ENCODE measurements around the gene RAB40C.

RAB40C gene, protein sequence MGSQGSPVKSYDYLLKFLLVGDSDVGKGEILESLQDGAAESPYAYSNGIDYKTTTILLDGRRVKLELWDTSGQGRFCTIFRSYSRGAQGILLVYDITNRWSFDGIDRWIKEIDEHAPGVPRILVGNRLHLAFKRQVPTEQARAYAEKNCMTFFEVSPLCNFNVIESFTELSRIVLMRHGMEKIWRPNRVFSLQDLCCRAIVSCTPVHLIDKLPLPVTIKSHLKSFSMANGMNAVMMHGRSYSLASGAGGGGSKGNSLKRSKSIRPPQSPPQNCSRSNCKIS

DNA sequence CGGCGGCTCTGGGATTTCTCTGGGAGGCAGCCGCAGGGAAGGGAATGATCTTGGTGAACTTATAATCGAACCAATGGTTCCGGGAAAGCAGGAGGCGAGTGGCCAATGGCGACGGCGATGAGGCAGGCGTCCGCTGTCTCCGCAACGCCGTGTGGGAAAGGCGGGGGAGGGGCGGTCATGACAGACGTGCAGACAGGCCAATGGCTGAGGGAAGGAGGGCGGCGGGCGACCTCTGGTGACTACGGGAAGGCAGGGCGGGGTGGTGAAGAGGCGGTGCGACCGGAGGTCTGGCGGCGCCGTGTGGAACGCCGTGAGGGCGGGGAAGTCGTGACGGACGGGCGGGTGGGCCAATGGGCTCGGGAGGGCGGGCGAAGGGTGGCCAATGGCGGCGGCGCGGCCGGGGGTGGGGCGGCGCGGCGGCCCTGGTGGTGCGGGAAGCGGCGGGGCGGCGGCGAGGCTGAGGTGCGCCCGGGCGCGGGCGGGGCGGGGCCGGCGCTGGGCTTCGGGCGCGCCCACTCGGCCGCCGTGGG is at the start of gene RAB40C:
Gene RAB40C (plus strand): TSS at position 409 of the 530 bp plus-strand sequence. CDS start 226 bp downstream, outside the sequence.
- peak; percentile 87 for DNase-seq (ENCODE audit: low read depth)

DNA sequence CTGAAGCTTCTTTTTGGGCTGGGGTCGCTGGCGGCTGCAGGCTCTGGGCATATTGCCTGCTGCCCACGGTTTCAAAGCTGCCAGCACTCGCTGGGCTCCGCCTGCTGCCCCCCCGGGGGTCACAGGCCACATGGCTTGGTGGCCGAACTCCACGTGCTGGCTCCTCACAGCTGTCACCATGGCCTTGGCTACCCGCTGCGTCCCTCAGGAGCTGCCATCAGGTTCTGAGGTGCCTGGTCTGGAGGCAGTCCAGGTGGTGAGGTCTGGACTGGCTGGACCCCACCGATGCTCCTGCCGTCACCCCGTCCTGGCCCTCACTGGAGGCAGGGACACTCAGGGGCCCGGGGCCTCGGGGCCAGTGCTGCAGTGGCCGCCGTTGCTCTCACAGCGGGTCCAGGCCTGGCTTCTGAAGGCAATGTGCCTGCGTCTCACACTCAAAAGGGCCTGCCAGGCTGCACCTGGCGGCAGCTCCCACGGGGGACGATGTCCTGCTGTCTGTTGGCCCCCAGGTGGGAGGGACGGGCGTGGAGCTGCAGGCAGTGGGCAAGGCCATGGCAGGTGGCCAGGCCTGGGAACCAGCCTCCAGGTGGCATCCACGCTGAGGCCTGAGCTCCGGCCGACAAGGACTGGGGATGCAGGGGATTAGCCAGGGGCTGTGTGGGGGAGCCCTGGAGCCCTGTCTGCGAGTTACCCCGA is 49.1 kb upstream of the RAB40C start:
- no peak for DNase-seq (ENCODE audit: low read depth)

DNA sequence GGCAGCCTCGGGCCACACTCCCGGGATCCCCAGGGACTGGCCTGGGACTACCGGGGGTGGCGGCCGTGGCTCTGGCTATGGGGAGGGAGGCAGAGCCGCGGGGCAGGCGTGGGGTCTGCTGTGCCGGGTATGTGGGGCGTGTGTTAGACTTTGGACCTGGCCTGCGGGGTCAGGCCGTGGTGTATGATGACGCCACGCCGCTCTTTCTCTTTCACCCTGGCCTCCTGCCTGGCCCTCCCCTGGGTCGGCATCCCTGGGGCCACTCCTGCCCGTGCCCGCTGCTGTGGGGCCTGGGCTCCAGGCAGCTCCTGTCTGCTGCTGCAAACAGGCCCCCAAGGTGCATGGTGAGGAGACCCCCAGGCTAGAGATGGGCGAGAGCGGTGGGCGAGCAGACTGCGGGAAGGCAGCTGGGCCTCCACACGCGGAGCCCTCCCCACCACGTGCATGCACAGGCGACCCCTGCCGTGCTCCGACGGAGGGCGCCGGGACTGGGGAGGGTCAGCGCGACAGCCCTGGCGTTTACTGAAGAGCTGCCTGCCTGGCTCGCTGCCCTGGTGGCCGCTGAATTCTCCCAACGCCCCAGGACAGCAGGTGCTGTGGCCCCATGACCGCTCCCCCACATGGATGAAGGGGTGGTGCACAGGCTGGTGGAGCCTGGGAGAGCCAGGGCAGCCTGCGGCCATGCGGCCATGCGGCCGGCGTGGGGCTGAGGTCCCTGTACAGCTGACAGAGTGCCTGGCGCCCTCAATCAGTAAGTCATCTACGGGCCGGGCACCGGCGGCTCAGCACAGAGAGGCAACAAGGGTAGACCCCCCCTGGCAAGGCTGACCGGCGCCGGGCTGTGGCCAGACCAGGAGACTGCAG is 46.3 kb upstream of the RAB40C start:
- no peak for DNase-seq (ENCODE audit: low read depth)

DNA sequence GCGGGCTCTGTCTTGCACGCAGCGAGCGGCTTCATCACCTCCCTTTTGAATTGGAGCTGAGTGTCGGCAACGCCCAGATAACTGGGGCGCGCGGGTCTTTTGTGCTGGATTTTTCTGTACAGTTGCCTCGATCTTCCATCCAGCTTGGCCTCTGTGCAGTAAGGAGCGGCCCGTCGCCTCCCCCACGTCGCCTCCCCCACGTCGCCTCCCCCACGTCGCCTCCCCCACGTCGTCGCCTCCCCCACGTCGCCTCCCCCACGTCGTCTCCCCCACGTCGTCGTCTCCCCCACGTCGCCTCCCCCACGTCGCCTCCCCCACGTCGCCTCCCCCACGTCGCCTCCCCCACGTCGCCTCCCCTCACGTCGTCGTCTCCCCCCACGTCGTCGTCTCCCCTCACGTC is 45.3 kb upstream of the RAB40C start:
- DNase-seq (ENCODE audit: low read depth): no peak

DNA sequence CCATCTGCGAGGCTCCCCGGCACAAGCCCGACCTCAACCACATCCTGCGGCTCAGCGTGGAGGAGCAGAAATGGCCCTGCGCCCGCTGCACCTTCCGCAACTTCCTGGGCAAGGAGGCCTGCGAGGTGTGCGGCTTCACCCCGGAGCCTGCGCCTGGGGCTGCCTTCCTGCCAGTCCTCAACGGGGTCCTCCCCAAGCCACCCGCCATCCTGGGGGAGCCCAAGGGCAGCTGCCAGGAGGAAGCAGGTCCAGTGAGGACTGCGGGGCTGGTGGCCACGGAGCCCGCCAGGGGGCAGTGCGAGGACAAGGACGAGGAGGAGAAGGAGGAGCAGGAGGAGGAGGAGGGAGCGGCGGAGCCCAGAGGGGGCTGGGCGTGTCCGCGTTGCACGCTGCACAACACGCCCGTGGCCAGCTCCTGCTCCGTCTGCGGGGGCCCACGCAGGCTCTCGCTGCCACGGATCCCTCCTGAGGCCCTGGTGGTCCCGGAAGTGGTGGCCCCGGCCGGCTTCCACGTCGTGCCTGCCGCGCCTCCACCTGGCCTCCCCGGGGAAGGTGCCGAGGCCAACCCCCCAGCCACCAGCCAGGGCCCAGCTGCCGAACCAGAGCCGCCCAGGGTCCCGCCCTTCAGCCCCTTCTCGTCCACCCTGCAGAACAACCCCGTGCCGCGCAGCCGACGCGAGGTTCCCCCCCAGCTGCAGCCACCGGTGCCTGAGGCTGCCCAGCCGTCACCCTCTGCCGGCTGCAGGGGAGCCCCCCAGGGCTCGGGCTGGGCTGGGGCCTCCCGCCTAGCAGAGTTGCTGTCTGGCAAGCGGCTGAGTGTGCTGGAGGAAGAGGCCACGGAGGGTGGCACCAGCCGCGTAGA is 42.7 kb upstream of the RAB40C start:
- no peak for DNase-seq (ENCODE audit: low read depth)

DNA sequence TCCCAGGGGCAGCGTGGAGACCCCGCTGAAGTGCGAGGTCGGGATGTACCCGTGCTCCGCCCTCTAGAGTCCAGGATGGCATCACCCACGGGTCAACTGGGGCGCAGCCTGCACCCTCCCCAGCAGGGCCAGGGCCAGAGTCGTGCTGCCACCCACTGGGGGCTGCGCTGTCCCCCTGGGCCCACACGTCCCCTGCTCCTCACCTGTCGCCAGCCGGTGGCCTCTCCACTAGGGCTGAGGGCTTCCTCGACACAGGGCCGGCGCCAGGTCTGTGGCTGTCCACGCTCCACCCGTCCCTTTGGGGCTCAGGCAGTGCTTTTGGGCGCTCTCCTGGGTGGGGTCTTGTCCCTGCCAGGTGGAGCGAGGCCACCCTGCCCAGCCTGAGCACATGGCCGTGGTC is 41.3 kb upstream of the RAB40C start:
- no peak for DNase-seq (ENCODE audit: low read depth)

DNA sequence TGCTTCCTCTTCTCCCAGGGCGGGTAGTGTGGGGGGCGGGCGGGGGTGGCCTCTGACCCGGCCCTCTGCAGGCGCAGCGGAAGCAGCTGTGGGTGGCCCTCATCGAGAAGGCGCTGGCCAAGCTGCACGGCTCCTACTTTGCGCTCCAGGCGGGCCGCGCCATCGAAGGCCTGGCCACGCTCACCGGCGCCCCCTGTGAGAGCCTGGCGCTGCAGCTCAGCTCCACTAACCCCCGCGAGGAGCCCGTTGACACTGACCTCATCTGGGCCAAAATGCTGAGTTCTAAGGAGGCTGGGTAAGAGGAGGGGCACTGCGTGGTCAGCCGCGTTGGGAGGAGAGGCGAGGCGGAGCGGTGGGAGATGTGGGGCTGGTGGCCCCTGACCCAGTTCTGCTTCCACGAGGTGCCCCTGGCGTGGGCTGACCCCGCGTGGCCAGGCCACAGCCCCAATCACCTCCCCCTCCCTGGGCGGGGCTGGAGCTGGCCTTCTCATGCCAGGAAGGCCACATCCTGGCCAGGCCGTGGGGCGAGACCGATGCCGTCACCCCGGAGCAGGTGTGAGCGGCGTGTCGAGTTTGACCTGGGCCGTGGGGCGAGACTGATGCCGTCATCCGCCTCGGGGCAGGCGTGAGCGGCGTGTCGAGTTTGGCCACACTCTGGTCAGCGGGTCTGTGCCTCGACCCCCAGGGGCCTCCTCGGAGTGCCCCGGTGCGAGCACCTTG is 40.2 kb upstream of the RAB40C start:
- DNase-seq (ENCODE audit: low read depth): no peak

DNA sequence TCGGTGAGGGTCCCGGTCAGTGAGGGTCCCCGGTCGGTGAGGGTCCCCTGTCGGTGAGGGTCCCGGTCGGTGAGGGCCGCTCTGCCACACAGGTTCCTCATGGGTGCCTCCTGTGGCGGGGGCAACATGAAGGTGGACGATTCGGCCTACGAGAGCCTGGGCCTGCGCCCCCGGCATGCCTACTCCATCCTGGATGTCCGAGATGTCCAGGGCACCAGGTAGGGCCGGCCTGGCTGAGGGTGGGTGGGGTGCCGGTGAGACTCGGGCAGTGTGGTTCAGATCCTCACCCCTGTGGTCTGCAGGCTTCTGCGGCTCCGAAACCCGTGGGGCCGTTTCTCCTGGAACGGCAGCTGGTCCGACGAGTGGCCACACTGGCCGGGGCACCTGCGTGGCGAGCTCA is 38.7 kb upstream of the RAB40C start:
- DNase-seq (ENCODE audit: low read depth): no peak

DNA sequence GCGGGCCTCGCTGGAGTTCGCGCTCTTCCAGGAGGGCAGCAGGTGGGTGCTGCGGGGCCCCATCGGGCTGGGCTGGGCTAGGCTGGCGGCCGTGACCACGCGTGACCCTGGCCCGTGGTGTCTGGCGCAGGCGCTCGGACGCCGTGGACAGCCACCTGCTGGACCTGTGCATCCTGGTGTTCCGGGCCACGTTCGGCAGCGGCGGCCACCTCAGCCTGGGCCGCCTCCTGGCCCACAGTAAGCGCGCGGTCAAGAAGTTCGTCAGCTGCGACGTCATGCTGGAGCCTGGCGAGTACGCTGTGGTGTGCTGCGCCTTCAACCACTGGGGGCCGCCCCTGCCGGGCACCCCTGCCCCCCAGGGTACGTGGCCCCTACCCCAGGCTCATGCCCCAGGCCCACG is 37.7 kb upstream of the RAB40C start:
- DNase-seq (ENCODE audit: low read depth): no peak

DNA sequence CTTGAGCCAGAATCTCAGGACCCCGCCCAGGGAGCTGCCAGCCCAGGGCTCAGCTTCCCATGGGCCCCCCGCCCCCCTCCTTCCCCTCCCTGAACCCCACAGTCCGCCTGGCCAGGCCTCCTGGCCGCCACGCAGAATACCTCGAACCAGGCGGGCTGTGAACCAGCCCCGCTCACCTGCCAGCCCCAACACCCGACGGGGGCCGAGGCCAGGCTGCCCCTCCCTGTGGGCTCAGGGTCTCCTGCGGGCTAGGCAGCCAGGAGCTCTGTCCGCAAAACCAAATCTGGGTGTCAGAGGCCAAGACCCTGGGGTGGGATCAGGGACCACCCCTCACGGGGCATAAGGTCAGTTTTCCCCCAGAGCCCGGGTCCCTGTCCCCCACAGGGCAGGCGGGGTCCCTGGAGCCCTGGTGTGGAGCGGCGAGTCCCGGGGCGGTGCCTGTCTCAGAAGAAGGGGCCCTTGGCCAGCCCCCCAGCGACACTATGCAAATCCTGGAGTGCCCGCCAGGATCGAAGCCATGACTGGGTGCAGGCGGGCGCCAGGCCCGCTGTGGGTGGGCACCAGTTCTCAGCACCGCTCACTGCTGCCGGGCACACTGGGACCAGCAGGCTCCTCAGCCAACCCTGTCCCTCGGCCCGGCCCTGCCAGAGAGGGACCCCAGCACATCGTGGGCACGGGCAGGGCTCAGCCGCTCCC is 36.1 kb upstream of the RAB40C start:
- no peak for DNase-seq (ENCODE audit: low read depth)

DNA sequence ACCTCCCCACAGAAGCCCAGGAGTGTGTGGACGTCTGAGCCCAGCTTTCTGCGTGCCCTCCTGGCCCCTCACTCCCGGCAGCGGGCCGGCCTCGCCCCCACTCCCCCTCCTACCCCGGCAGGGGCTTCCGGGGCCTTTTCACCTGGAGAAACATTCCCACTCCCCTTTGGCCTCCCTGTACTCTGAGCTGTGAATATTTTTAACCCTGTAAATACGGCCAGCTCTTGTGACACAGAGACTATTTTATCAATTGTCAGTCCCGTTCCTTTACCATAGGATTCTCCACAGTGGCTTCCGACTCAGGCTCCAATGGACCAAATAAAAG is 35.6 kb upstream of the RAB40C start:
- DNase-seq (ENCODE audit: low read depth): no peak

DNA sequence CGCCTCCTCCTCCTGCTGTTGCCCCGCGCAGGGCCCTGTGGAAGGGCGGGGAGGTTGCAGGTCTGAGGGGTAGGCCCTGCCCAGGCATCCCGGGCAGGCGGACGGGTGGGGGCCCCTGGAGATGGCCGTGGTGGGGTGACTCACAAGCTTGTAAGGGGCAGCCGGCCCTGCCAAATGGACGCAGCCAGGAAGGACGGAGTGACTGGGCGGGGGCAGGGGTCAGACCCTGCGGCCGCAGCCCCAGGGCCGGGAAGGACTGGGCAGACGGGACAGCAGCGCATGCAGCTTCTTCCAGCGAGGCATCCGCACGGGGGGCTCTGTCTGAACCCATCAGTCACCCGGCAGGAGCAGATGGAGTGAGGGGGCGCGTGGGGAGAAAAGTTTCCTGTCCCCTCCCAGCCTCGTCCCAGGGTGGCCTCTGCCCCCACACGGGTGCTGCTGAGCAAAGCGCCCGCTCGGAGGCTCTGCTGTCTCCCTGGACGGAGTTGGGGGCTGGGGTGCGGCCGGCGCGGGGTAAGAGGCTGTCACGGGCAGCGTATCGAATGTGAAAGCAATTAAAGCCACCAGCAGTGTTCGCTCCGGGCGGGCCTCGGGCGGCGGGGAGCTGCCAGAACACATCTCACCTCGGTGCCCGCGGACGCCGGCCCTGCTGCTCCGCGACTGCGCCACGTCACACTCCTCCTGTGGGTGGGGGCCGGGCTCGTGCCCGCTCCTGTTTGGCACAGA is 35.1 kb upstream of the RAB40C start:
- no peak for DNase-seq (ENCODE audit: low read depth)

DNA sequence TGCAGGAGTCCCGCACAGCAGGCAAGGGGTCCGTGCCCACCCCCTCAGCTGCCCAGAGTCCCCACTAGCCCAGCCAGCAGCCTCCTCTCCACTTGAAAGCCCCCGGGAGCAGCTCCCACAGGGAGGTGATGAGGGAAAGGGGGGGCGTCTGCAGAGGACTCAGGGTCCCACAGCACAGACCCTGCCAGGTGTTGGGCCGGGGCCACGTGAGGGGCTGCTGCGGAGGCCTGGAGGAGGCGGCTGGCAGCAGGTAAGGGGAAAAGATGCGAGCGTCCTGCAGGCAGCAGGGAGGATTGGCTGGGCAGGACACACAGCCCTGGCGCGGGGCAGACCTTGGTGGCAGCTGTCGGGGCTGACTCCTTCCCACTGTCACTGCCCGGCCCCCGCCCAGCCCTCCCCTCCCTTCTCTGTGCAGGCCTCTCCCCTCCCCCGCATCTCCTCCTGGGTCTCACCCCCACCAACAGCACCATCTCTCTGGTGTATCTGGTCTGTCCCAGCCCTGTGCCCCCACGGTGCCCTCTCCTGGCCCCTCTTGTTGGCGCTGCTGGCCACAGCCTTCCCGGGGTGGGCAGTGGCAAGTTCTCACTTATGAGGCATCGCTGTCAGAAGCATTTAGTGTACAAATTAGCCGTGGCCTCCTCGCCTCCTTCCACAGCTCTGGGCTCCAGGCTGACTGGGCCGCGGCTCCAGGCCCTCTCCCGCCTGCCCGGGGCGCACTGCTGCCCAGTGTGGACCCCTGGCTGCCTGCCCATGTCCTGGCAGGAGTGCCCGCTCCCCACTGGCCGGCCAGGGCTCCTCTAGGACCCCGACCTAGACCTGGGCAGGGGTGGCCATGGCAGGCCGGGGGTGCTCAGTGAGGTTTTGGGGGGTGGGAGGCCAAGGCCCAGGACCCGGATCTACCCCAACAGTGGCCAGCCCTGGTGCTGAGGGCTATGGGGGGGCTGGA is 34.1 kb upstream of the RAB40C start:
- no peak for DNase-seq (ENCODE audit: low read depth)

DNA sequence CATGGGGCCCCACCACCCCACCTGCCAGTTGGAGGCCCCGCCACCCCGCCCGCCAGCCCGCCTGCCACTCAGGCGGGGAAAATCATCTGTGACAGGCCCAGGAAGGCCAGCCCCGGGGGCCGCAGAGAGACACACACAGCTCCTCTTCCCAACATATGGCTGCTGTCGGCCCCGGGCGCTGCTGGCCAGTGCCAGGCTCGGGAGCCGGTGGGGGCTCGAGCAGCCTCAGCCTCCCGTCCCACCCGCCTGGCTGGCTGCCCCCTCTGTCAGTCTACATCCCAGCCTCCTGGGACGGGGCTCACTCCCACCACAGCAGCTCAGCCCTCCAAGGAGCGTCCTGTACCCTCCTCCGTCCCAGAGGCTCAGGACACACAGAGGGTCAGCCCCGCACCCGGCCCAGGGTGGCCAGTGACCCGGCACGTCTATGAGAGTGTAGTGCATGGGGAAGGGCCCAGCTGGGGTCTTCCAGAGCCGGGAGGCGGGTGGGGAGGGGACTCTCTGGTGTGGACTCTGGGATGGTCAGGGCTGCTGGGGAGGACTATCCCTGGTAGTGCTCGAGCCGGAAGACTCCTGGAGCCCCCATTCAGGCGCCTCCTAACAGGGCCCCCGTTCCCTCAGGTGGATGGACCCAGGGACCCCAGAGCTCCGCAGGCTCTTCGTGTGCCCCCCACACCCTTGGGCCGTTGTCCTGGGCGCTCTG is 33.2 kb upstream of the RAB40C start:
- no peak for DNase-seq (ENCODE audit: low read depth)

DNA sequence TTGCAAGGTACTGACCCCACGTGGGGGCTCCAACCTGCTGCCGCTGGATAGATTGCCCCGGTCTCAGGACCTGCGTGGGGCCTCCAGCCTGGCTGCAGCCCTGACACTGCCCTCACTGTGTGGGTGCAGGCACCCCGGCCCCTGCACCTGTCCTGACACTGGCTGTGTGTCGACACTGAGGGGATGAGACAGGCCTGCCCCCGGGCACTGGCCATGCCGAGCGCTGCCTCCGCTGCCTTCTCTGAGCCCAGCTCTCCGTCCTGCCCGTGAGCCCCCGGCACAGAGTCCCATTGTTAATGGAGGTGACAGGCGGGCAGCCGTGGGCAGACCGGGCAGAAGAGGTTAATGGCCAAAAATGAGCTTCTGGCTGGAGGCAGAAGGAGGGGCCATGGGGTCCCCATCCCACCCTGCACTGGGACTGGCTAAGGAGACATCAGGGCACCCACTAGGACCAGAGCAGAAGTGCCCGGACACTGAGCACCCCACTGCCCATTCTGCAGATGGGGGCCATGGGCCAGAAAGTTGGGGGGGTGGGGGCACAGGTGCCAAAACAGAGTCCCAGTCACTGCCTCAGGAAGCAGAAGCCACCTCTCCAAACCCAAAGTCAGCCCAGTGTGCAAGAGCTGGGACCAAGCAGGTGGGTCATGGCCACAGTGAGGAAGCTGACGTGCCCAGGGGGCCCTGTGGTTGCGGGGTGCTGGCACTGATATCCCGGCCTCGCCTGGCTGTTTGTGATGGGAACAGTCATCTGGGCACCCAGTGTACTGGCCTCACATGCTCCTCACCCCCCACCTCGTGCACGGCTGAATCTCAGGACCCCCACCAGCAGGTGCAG is 32.2 kb upstream of the RAB40C start:
- no peak for DNase-seq (ENCODE audit: low read depth)

DNA sequence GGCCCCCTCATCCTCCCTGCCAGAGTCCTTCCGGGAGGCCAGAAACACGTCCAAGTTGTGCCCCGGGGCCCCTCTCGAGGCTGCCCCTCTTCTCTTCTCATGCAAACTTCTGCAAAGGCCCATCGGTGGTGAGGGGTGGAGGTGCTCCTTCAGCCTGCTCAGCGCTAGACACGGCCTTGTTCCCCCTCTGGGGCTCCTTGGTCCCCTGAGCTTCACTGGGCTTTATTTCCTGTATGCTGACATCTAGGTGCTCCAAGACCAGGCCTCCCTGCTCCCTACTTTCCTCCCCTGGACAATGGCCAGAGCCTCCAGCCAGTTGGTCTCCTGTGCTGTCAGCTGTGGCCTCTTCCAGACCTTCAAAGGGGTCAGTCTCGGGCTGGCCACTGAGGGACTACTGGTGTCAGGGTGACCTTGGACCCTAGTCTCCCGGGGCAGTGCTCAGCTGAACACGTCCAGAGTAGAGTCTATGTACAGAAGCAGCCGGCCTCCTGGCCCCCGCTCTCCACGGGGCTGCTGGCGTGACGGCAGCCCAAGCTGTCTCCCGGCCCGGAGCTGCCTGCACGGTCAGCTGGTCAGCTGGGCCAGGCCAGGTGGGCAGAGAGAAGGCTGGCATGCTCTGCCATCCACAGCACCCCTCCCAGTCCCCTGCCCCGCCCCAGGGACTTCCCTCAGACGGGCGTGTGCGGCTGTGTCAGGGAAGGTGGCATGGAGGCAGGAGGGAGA is 31.4 kb upstream of the RAB40C start:
- DNase-seq (ENCODE audit: low read depth): no peak

DNA sequence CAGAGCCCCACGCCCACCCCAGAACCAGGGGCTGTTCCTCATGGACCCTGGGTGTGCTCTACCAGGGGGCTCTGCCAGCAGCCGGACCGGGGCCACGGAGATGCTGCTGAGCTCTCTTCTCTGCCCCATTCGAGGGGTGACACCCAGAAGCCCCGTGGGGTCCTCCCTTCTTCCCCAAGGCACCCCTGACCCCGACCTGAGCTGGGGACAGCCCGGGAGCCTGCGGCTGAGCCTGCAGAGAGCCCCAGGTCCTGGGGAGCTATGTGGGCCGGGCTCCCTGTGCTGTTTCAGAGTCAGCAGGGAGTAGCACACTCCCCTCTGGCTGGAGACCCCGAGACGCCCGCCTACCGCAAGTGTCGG is 30.9 kb upstream of the RAB40C start:
- no peak for DNase-seq (ENCODE audit: low read depth)

Measured in HS-5 (cell line).